C1 segment of cervical spinal cord (tissue), 14 donors: Measurements from ENCODE around the gene TBC1D22A.

ENCODE experiments used
- DNase-seq, 14 donors: peaks; one replicate each; lab custom pipeline; 2025; lab: John Stamatoyannopoulos, UW

The TBC1D22A gene

GRCh38 chr22:46931414-46931813, 169.0 kb downstream of the TBC1D22A start:
- no peak for DNase-seq

- no peak for DNase-seq
These were observed 169.4 kb downstream of the TBC1D22A start for GRCh38 chr22:46931881-46932280.

- DNase-seq, result no peak
These were observed 170.8 kb downstream of the TBC1D22A start for GRCh38 chr22:46933040-46933930.

- DNase-seq, result no peak
These were observed 171.8 kb downstream of the TBC1D22A start for GRCh38 chr22:46934172-46934745.

GRCh38 chr22:46934746-46935491, 172.5 kb downstream of the TBC1D22A start:
- no peak for DNase-seq

GRCh38 chr22:46935506-46936377, 173.3 kb downstream of the TBC1D22A start:
- DNase-seq, result no peak

- DNase-seq, result peak in 1 of 14 donors; percentile 34
These were observed 174.0 kb downstream of the TBC1D22A start for GRCh38 chr22:46936378-46936903.

GRCh38 chr22:46937185-46937584, 174.7 kb downstream of the TBC1D22A start:
- no peak for DNase-seq

- no peak for DNase-seq
These were observed 175.5 kb downstream of the TBC1D22A start for GRCh38 chr22:46937939-46938338.

- DNase-seq, result no peak
These were observed 179.7 kb downstream of the TBC1D22A start for GRCh38 chr22:46941968-46942798.

GRCh38 chr22:46942799-46943785, 180.6 kb downstream of the TBC1D22A start:
- DNase-seq, result peak in 2 of 14 donors; percentile 22 to 58

- DNase-seq, result no peak
These were observed 183.0 kb downstream of the TBC1D22A start for GRCh38 chr22:46945481-46945880.

- no peak for DNase-seq
These were observed 184.0 kb downstream of the TBC1D22A start for GRCh38 chr22:46946383-46946962.

- no peak for DNase-seq
These were observed 185.2 kb downstream of the TBC1D22A start for GRCh38 chr22:46947516-46948257.

GRCh38 chr22:46948411-46949144, 186.1 kb downstream of the TBC1D22A start:
- no peak for DNase-seq

GRCh38 chr22:46951350-46951749, 188.9 kb downstream of the TBC1D22A start:
- DNase-seq, result no peak

- no peak for DNase-seq
These were observed 189.5 kb downstream of the TBC1D22A start for GRCh38 chr22:46951973-46952372.
